ENCODE data around the gene MED13L. TPM values are rescaled to one million over a fixed set of nuclear protein-coding genes. Genes with fewer than 3 reads are reported as not detected.
"Not testable (repeated sequence)": the region's sequence is repeated elsewhere in the genome, so short reads cannot be mapped to it uniquely, and the experiment has no call there.

Gene MED13L
- total RNA-seq, 1 donor from 2014 or later: 117 TPM

- DNase-seq (ENCODE audit: low spot score): peak; percentile 22
Observed at GRCh38 chr12:116247377-116247776, 30.1 kb downstream of the MED13L start.

GRCh38 chr12:116246490-116247179, 30.9 kb downstream of the MED13L start:
- no peak for DNase-seq (ENCODE audit: low spot score)

- no peak for DNase-seq (ENCODE audit: low spot score)
Observed at GRCh38 chr12:116245189-116245588, 32.3 kb downstream of the MED13L start.

GRCh38 chr12:116244474-116245090, 32.9 kb downstream of the MED13L start:
- no peak for DNase-seq (ENCODE audit: low spot score)

GRCh38 chr12:116244001-116244400, 33.5 kb downstream of the MED13L start:
- DNase-seq (ENCODE audit: low spot score): peak; percentile 29

- DNase-seq (ENCODE audit: low spot score): no peak
Observed at GRCh38 chr12:116242740-116243139, 34.8 kb downstream of the MED13L start.

- DNase-seq (ENCODE audit: low spot score): no peak
Observed at GRCh38 chr12:116241157-116241759, 36.2 kb downstream of the MED13L start.

- DNase-seq (ENCODE audit: low spot score): not testable (repeated sequence)
Observed at GRCh38 chr12:116238570-116239119, 38.8 kb downstream of the MED13L start.

- DNase-seq (ENCODE audit: low spot score): no peak
Observed at GRCh38 chr12:116238149-116238548, 39.3 kb downstream of the MED13L start.

- DNase-seq (ENCODE audit: low spot score): no peak
Observed at GRCh38 chr12:116236976-116237375, 40.5 kb downstream of the MED13L start.

- peak; percentile 25 for DNase-seq (ENCODE audit: low spot score)
Observed at GRCh38 chr12:116236148-116236731, 41.3 kb downstream of the MED13L start.

- DNase-seq (ENCODE audit: low spot score): not testable (repeated sequence)
Observed at GRCh38 chr12:116234148-116234547, 43.3 kb downstream of the MED13L start.

- DNase-seq (ENCODE audit: low spot score): no peak
Observed at GRCh38 chr12:116233669-116234068, 43.8 kb downstream of the MED13L start.

- no peak for DNase-seq (ENCODE audit: low spot score)
Observed at GRCh38 chr12:116227811-116228210, 49.7 kb downstream of the MED13L start.

GRCh38 chr12:116226026-116226425, 51.5 kb downstream of the MED13L start:
- no peak for DNase-seq (ENCODE audit: low spot score)

GRCh38 chr12:116222358-116222757, 55.1 kb downstream of the MED13L start:
- peak; percentile 84 for DNase-seq (ENCODE audit: low spot score)

- DNase-seq (ENCODE audit: low spot score): no peak
Observed at GRCh38 chr12:116220756-116221155, 56.7 kb downstream of the MED13L start.

GRCh38 chr12:116217045-116217735, 60.3 kb downstream of the MED13L start:
- DNase-seq (ENCODE audit: low spot score): no peak

GRCh38 chr12:116216022-116216756, 61.3 kb downstream of the MED13L start:
- no peak for DNase-seq (ENCODE audit: low spot score)

- DNase-seq (ENCODE audit: low spot score): no peak
Observed at GRCh38 chr12:116215023-116215422, 62.5 kb downstream of the MED13L start.

- no peak for DNase-seq (ENCODE audit: low spot score)
Observed at GRCh38 chr12:116213885-116214527, 63.5 kb downstream of the MED13L start.
